GM04504 (cell line): ENCODE data around the gene TRIM41.
"Not testable (repeated sequence)": the region's sequence is repeated elsewhere in the genome, so short reads cannot be mapped to it uniquely, and the experiment has no call there.

Experiments
- DNase-seq: peaks from one replicate; pipeline ENCODE4 v3.0.0-alpha.2; 2012; ENCODE audit warnings: low read depth

The TRIM41 gene

DNA sequence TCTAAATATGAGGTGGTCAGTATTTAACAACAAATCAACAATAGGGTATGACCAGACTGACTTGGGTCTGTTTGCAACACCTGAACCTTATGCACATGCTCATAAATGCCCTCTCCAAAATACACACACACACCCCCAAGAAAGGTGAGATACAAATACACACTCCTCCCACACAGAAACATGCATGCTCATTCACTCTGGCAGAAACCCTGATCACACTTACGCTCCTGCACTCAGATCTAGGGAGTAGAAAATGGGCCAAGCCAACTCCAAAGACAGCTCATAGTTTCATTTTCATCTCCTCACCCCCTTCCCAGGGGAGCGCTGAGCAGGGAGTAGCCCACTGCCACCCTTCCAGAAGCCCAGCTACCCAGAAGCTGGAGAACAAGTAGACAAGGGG is 29.4 kb upstream of the TRIM41 start:
- no peak for DNase-seq

DNA sequence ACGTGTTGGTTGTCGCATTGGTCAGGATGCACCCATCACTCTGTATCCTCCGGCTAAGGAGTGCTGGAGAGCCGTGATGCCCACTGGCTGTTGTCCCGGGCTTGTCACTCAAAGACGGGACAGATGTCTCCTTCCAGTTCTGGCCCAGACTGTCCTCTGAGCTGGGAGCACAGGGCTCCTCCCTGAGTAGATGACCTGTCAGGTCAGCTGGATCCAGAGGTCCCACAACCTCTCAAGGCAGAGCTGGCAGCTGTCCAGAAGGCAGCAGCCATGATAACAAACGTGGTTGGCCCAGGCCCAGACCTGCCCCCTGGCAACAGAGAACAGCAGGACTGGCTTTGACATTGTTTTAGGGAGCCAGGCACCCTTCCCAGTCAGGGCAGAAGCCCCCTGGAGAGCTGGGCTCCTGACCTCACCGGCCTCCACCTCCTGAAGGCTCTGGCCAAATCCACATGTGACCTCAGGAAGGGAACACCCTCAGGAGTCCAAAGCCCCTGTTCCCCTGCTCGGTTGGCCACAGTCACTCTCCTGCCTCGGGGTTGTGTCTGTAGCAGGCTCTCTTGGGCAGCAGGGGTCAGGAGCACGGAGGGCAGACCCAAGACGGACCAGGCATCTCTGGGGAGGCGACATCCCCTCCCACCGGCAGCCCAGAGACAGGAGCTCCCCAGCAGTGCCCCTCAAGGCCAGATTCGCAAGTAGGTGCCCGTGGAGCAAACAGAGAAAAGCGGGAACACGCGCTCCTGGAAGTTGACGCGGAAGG is 28.4 kb upstream of the TRIM41 start:
- no peak for DNase-seq

DNA sequence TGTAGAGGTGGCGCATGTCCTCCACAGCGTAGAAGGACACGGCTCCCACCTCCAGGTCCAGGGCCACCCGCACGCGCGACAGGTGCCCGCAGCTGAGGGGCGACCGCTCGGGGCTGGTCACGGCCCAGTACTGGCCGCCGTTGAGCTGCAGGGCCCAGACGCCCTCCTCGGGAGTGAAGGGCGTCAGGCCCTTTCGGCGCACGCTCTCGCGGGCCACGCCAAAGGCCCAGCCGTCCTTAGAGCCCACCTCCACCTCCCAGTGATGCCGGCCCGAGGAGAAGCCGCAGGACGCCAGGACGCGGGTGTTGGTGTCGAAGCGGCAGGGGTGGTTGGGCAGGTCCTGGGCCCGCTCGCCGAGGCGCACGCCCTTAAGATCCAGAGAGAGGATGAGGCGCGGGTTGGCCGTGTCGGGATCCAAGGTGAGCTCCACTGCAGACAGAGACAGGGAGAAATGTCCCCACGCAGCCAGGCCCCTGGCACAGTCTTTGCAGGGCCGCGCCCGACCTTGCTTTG is 27.8 kb upstream of the TRIM41 start:
- DNase-seq = no peak

DNA sequence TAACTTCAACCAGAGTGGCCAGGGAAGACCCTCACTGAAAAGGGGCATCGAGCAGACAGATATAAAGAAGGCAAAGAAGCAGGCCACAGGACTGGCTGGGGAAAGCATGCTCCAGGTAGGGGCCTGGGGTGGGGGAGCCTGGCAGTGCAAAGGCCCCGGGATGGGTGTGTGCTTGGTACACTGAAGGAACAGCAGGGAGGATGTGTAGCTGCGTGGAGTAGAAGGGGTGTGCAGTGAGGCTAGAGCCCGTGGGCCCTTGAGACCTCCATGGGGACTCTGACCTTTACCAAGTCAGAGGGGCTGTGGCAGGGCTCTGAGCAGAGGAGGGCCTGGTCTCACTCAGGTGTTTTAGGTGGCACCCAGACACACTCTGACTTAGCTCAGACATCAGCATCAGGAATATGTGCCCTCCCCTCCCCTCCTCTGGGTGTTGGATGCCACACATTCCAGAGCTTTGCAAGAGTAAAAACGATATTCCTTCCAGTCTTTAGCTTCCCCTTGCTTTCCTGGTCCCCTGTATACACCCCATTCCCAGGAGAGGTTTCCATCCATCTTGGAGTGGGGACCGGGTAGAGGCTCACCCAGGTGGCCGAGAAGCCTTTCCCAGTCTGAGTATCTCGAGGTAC is 25.6 kb upstream of the TRIM41 start:
- DNase-seq = no peak

DNA sequence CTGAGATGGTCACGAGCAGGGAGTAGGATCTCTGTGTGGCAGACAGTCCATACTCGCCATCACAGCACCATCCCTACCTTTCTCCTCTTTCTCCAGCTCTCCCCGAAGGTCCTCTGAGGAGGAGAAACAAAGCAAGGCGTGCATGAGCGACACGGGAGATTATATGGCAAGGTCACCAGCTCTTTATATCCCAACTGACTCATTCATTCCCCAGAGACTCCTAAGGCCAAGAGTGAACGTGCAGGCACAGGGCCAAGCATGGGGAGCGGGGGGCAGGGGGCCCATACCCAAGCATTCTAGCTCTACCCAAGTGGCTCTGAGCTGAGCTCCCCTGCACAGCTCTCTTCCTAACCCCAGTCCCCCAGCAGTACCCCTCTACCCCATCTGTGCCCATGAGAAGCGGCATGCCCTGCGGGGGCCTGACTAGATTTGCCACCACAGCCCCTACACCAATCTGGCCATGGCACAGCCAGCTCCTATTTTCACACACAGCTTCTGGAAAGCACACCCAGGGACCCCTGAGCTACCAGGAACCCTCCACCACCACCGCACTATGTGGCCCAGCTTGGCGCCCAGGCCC is 24.9 kb upstream of the TRIM41 start:
- DNase-seq = no peak

DNA sequence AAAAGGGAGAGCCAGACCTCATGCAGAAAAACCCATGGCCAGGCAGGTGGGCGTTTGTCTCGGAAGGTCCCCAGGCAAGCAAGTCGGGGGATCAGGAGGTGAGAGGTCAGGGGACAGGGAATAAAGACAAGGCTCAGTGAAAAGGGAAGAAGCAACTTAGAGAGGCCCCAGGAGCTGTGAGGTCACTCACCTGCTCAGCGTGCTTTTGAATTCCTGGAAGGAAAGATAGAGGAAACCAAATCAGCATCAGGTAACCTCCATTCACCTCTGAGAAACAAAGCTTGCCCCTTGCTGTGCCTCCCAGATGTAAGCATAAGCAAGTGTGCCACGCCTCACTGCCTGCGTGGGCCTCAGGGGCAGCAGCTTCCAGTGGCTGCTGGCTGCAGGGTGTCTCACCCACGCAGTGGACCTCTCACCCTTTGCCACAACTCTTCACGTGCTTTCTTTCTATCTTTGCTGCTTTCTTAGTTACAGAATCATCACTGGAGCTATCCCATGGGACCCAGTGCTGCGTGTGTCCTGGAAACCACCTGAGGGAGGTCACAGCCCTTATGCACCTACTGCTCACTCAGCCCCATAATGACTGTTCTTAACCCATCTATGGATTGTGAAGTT is 24.1 kb upstream of the TRIM41 start:
- DNase-seq = no peak

DNA sequence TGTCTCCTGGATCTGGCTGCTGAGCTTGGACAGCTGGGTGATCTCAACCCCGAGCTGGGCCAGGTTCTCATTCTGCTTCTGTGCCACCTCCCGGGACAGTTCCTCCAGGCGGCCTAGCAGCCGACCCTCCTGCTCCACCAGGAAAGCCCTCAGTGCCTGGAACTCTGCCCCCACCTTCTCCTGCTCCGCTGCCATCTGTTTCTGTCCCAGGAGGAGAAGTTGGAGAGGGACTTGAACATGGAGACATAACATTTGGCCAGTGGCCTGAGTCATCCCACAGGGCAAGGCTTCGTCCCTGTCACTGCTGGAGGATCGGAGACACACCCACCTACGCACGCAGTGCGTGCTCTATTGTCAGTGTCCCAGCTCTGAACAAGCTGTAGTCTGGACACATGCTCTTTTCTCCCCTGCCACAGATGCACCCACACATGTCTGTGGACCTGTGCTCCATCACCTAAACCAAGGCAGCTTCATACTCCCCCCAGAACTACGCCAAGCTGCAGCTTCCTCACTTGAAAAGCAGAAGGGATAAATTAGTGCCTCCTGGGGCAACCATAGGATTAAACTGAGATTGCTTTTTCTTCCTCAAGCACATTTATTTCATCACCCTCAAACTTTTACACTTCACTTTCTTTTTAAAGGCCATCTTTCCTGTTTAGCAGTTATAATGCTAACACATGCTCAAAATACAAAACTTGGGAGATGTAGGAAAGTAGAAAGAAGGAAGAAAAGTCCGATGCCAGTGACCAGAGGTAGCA is 23.0 kb upstream of the TRIM41 start:
- no peak for DNase-seq

DNA sequence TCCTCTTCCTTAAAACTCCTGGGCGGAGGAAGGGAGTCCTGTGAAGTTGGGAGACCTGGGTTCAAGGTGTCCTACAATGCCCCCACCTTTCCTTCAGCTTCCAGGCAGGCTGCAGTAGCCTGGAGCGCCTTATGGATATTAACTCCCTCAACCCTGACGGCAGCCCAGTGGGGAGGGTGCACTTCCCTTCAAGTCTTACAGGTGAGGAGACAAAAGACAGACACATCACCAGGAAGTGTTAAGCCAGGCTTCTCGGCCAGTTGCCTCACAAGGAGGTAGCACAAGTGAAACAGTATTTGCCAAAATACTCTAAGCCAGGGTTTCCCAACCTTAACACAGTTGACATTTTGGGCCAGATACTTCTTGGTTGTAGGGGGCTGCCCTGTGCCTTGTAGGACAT is 22.3 kb upstream of the TRIM41 start:
- no peak for DNase-seq

DNA sequence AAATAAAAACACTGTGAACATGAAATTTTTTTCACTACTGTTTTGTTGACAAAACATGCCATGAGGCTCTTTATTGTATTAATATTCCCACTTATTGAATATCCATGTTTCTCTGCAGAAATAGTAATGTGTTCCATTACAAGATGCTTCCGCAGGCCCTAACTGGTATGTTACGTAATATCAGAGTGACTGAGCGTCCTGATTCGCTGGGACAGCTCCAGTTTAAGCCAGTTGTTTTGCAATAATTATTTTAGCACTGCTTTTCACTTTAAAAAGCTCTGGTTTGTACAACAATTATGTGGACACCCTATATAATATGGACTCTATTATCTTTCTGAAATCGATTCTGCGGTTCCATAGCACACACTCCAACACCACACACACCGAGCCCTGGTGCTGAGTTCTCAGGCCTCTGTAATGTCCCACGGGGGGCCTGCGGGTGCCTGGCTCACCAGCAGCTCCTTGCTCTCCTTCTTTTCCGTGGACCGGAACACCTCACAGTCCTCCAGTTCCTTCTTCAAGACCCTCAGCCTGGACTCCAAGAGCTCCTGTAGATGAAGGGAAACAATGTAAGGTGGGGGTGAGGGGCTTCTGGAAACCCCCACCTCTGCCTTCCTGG is 19.9 kb upstream of the TRIM41 start:
- DNase-seq = no peak

DNA sequence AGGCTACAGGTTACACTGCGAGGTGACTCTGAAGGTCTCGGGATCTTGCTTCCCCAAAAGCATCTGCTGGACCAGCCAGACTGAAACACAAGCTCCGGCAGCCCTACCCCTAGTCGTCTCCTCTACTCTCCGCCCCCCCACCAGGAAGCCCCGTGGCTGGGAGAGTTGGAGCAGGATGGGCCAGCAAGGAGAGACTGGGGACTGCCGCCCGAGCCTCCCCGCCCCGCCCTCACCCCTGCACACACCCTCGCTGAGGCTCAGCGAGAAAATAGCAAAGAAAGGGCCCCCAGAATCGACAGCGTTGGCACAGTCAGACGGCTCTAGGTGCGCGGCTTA is 19.3 kb upstream of the TRIM41 start:
- no peak for DNase-seq

DNA sequence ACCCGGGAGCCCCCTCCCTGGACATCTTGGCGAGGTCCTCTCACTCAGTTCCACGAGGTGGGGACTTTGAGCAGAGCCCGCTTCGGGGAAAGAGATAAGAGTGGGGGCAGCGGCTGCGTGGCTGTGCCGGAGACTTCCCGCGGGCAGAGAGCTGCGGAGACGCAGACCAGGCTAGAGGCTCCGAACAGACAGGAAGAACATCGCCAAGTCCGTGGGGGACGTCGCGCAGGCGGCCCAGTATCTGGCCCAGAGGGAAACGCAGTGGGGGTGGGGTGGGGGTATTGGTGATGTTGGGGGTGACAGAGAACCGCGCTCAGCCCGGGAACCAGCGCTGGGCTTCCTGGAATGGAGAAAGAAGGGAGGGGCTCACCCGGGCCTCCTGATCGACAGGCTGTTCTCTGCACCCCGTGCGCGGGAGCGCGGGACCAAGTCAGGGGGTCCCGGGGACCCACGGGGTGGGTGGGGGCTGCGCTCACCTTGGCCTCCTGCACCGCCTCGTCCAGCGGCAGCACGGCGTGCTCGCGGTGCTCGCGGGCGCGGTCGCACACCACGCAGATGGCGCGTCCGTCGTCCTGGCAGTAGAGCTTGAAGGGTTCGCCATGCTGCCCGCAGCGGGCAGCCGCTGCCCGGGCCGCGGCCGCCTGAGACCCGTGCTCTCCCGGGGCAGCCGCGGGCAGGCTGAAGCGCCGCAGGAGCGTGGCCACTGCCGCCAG is 18.8 kb upstream of the TRIM41 start:
- DNase-seq = no peak

DNA sequence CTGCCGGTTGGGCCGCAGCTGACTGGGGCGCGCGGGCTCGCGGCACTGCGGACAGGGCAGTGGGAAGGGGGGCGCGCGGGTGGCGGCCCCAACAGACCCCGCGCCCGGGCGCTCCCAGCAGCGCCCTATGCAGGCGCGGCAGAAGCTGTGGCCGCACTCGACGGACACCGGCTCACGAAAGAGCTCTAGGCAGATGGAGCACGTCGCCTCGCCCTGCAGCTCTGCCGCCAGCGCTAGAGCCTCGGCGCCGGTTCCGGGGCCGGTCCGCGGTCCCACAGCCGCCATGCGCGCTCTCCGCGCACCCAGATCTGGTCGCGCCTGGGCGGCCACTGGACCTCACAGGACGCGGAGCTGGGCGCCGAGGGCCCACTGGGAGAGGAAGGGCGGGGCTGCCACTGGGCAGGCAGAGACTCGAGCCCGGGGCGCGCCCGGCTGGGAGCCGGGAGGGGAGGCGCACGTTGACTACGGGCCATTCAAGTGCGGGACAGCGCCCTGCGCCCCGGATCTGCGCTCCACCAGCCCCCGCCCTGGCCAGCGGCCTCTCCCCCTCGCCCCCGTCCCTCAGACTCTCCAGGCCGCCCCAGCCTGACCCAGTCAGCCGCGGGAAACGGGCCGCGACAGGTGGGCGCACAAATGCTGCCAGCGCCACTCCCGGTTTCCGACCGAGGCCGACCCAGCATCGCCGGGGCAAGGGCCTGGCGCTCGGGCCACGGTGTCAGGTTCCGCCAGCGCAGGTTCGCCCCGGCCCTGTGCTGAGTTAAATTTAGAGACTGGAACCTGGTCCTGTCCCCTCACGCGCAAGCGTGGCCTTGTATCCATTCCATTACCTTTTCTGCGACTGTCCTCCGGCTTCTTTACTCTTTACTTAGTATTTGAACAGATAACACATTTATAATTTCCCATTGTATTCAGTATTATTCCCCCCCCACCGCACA is 18.0 kb upstream of the TRIM41 start, which contains the start of gene TRIM7:
Gene TRIM7 (minus strand): TSS at position 371 of the 935 bp plus-strand sequence. CDS start 86 bp downstream, at position 285.
- DNase-seq = no peak

DNA sequence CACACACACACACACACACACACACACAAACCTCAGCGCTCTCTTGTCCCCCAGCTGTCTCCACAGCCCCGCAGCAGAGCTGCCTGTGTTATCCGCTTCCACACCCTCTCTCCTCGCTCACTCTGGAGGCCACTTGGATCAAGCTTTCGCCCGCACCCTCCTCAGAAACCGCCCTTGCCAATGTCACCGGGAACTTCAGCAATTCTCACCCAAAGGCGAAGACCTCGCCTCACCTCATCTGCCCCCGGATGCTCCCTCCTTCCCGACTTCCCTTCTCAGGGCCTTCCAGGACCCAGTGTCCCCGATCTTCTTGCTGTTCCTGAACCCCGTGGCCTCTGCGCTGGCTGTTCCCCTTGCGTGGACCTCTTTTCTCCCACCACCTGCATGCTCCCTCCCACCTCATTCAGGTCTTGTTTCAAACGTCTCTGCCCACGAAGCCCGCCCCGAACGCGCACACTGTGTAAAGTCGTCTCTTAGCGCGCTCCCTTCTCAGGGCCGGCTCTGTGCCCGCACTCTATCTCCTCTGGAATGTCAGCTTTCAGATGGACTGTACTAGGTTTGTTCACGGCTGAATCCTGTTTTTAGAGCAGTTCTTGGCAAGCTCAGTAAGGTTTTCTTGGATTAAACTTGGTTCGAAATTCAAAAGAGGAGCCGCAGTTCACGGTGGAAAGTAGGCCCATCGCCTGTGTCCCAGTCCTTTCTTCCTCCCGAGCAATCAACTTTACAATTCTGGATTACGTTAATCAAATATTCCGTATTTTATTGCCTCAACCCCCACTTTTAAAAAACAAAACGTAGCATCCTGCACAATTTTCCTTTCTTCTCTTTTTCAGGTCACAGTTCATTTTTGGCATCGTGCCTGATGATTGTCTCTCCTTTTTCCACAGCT is 17.1 kb upstream of the TRIM41 start:
- no peak for DNase-seq

DNA sequence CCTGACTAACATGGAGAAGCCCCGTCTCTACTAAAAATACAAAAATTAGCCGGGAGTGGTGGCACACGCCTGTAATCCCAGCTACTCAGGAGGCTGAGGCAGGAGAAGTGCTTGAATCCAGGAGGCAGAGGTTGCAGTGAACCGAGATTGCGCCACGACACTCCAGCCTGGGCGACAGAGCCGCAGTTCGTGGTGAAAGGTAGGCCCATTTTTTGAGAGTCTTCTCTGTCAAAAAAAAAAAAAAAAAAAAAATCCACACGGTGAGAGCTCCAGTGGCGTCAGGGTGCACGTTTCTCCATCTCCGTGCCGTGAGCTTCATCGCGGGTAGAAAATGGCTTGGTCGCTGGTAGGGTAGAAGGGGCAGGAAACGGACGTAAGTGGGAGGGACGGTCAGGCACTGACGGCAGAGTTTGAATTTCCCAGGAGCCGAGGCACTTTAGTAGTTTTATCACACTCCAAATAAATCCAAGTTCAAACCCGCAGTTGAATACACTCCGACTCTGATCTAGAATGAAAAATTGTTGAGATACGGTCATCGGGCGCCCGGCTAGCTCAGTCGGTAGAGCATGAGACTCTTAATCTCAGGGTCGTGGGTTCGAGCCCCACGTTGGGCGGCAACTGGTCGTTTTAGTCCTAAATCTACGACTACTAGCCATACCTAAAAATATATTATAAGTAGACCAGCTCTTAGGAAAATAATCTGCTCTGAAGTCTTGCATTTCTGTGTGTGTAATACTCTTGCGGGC is 15.7 kb upstream of the TRIM41 start:
- DNase-seq = peak; percentile 78

DNA sequence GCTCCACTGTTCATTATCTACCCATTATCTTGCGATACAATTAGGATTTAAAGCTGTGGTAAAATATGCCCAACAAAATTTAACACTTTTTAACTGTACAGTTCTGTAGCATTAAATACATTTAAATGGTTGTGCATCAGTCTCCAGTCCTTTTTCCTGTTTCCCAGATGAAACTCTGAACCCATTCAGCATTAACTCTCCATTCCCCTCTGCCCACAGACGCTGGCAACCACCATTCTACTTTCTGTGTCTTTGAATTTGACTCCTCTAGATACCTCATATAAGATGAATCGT is 15.2 kb upstream of the TRIM41 start:
- no peak for DNase-seq

DNA sequence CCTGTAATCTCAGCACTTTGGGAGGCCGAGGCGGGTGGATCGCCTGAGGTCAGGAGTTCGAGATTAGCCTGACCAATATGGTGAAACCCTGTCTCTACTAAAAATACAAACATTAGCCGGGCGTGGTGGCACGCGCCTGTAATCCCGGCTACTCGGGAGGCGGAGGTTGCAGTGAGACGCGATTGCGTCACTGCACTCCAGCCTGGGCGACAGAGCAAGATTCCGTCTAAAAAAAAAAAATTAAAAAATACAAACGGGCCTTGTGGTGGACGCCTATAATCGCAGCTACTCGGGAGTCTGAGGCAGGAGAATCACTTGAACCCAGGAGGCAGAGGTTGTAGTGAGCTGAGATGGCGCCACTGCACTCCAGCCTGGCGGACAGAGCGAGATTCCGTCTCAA is 14.1 kb upstream of the TRIM41 start:
- not testable (repeated sequence) for DNase-seq

DNA sequence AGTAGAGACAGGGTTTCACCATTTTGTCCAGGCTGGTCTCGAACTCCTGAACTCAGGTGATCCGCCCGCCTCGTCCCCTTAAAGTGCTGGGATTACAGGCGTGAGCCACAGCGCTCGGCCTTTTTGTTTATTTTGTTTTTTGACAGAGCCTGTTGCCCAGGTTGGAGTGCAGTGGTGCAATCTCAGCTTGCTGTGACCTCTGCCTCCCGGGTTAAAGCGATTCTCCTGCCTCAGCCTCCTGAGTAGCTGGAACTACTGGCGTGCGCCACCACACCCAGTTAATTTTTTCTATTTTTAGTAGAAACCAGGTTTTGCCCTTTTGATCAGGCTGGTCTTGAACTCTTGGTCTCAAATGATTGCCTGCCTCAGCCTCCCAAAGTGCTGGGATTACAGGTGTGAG is 12.9 kb upstream of the TRIM41 start:
- not testable (repeated sequence) for DNase-seq

DNA sequence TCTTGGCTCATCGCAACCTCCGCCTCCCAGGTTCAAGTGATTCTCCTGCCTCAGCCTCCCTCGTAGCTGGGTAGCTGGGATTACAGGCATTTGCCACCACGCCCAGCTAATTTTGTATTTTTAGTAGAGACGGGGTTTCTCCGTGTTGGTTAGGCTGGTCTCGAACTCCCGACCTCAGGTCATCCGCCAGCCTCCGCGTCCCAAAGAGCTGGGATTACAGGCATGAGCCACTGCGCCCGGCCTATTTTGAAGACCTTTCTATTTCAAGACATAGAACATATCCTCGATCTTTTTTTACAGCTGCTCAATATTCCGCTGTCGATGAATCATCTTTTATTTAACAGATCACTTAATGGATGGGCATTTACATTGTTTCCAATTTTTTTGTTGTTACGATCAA is 12.4 kb upstream of the TRIM41 start:
- DNase-seq = not testable (repeated sequence)
